HepG2 (cell line): ENCODE data around the gene DOCK2.

Experiments
- ZNF274 ChIP-seq: sonication (generic); formaldehyde crosslinking; IDR thresholded peaks from 2 replicates; pipeline ENCODE4 v1.5.1; 2020; ENCODE audit warnings: mild to moderate bottlenecking, missing genetic modification reagents
- ZNF468 ChIP-seq: sonication (generic); formaldehyde crosslinking; IDR thresholded peaks from 2 replicates; pipeline ENCODE4 v1.8.0; 2022; ENCODE audit warnings: mild to moderate bottlenecking, moderate library complexity, missing genetic modification reagents
- TF ChIP-seq, protein P1 (sequence below): sonication (generic); formaldehyde crosslinking; IDR thresholded peaks from 2 replicates; pipeline ENCODE4 v1.8.0; 2022; ENCODE audit warnings: mild to moderate bottlenecking, missing genetic modification reagents

- TF ChIP-seq ZNF274 (CRISPR knock-in tag) (no peak), ZNF468 (CRISPR knock-in tag) (no peak)
- TF ChIP-seq, protein P1, sequence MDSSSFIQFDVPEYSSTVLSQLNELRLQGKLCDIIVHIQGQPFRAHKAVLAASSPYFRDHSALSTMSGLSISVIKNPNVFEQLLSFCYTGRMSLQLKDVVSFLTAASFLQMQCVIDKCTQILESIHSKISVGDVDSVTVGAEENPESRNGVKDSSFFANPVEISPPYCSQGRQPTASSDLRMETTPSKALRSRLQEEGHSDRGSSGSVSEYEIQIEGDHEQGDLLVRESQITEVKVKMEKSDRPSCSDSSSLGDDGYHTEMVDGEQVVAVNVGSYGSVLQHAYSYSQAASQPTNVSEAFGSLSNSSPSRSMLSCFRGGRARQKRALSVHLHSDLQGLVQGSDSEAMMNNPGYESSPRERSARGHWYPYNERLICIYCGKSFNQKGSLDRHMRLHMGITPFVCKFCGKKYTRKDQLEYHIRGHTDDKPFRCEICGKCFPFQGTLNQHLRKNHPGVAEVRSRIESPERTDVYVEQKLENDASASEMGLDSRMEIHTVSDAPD (CRISPR knock-in tag), result no peak
Measured at GRCh38 chr5:169682026-169682425, 45.0 kb downstream of the DOCK2 start.
